Right renal cortex interstitium (tissue), 3 donors: ENCODE data around the gene PPM1D. TPM values are rescaled to one million over a fixed set of nuclear protein-coding genes. Genes with fewer than 3 reads are reported as not detected.
"Not testable (repeated sequence)": the region's sequence is repeated elsewhere in the genome, so short reads cannot be mapped to it uniquely, and the experiment has no call there.

Source experiments
- DNase-seq, 3 donors: peaks; one replicate each; pipeline ENCODE4 v3.0.0-alpha.2; 2013; ENCODE audit warnings: low read depth in 3 of 3, low spot score in 2 of 3
- polyA plus RNA-seq, 3 donors: library from polyadenylated mRNA; unstranded; fragments of 120-200 nt; gene quantifications; one replicate each; pipeline ENCODE4 v1.2.1, GENCODE V29; 2013; ENCODE audit not compliant: insufficient read length in 3 of 3

PPM1D gene
- polyA plus RNA-seq, result 10 to 100 TPM; 25.2 to 26.0 (median 25.3) TPM

DNA sequence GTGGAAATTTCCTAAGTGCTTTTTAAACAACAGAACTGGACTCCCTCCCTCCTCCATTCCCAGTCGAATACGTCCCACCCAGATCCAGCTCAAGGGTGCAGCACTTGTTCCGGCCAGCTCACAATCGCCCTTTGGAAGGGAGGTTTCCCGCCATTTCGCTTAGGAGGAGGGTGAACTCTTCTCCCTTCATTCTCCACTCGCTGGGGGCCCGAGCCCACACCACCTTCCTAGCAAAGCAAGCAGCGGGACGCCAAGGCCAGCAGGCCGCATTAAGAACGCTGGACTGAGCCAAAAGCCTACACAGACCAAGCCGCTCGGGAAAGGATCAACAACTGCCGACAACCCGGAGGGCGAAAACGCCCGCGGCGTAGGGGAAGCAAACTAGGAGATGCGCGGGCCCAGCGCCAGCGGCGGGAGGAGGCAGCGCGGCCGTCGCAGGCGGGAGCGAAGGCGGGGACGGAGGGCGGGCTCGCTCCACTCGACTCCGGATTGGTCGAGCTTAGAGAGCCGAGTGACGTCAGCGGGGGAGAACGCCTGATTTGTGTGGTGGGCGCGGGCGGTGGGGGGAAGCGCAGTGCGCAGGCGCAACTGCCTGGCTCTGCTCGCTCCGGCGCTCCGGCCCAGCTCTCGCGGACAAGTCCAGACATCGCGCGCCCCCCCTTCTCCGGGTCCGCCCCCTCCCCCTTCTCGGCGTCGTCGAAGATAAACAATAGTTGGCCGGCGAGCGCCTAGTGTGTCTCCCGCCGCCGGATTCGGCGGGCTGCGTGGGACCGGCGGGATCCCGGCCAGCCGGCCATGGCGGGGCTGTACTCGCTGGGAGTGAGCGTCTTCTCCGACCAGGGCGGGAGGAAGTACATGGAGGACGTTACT lies at the start of gene PPM1D:
PPM1D (plus strand) TSS at position 574 of the 870 bp plus-strand sequence; CDS start at position 796, 222 bp downstream.
- peak; percentile 95 to 98 (median 98) for DNase-seq

DNA sequence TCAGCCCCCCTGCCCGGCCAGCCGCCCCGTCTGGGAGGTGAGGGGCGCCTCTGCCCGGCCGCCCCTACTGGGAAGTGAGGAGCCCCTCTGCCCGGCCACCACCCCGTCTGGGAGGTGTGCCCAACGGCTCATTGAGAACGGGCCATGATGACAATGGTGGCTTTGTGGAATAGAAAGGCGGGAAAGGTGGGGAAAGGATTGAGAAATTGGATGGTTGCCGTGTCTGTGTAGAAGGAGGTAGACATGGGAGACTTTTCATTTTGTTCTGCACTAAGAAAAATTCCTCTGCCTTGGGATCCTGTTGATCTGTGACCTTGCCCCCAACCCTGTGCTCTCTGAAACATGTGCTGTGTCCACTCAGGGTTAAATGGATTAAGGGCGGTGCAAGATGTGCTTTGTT lies 47.7 kb upstream of the PPM1D start:
- not testable (repeated sequence) for DNase-seq

DNA sequence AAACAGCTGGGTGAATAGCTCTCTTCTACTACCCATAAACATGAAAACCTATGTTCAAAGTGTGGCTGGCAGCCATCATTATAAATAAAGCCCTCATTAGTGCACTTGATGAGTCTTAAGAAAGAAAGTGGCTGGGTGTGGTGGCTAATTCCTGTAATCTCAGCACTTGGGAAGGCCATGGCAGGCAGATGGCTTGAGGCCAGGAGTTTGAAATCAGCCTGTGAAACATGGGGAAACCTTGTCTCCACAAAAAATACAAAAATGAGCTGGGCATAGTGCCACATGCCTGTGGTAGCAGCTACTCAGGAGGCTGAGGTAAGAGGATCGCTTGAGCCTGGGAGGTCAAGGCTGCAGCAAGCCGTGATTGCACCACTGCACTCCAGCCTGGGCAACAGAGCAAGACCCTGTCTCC lies 45.6 kb upstream of the PPM1D start:
- DNase-seq, result no peak

DNA sequence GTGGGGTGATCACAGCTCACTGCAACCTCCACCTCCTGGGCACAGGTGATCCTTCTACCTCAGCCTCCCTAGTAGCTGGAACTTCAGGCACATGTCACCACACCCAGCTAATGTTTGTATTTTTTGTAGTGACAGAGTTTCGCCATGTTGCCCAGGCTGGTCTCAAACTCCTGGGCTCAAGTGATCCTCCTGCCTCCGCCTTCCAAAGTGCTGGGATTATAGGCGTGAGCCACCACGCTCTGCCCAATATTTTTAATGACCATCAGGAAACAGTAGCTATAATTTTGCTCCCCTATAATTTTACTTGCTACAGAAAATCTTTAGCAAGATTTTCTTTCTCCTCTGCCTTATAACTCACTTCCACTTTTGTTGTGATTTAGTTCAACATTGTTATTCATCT lies 44.2 kb upstream of the PPM1D start:
- DNase-seq, result no peak

DNA sequence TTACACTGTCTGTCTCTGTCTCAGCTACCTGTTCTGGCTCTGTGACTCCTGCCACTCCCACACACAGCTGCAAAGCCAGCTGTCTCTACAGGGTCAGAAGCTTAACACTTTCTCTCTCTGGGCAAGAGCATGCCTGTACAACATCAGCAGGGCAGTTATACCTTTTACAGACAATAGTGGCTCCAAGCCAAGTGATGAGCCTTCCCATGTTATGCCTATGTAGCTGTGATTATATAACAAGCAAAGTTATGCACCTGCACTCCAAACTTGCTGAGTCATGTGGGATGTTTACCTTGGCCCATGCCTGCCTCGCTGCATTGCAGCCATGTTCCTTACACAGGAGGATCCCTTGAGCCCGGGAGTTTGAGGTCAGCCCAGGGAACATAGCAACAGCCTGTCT lies 42.2 kb upstream of the PPM1D start:
- DNase-seq, result no peak

DNA sequence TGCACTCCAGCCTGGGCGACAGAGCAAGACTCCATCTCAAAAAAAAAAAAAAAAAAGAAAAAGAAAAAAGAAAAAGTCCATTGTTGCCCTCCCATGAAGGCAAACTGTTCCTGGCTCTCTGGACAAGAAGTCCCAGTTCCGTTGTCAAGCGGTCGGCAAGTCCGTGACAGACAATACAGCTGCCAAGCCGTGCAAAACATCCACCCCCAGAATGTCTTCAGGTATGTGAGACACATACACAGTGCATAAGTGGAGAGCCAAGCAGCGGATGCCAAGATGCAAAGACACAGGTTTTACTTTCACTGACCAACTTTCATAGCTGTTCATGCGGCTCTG lies 40.4 kb upstream of the PPM1D start:
- no peak for DNase-seq

DNA sequence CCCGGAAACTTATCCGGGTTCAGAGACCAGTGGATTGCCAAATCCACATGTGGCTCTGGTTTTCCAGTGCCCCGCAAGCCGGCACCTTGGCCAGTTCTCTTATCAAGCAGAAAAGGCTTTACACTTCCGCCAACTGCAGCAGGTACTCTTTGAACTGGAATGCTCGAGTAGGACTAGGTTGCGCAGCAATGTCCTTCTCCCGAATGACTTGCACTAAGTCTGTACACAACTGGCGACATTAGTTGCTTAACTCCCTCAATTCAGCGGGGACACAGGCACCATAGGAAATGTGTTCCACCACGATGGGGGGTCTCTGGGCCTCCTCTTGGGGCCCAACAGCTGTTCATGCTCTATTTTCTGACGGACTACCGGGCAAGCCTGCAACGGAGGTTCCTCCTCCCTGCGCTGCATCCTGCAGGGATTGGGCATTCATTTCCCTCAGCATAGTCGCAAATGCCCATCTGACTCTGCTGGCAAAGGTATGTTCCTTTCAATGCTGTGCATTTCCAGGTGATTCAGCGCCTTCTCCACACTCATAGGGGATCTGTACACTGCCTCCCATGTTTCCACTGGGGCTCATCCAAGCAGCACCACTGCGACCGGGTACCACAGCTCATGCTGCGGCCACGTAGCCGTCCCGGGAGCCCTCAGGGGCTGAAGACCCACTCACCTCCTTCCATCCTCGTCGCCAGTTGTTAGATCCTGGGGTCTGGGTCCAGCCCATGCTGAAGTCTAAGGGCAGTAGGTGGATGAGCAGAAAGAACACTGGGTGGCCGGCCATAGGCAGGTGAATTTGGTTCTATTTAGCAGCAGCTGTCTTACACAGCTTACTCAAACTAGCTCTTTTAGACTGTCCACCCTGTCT lies 39.8 kb upstream of the PPM1D start:
- DNase-seq, result no peak

DNA sequence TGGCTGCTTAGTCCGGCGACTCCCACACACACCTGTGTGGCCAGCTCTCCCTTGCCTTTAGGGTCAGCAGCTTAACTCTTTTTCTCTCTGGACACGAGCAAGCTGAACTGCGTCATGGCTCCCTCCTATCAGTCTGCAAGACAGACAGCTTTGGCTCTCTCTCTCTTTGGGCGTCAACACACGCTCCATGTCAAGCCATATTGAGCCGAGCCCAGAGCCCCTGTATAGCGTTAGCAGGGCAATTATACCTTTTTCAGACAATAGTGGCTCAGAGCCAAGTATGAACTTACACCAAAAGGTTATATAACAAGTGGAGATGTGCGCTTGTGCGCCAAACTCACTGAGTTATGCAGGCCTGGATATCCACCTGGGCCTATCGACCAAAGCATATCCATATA lies 39.1 kb upstream of the PPM1D start:
- DNase-seq, result no peak

DNA sequence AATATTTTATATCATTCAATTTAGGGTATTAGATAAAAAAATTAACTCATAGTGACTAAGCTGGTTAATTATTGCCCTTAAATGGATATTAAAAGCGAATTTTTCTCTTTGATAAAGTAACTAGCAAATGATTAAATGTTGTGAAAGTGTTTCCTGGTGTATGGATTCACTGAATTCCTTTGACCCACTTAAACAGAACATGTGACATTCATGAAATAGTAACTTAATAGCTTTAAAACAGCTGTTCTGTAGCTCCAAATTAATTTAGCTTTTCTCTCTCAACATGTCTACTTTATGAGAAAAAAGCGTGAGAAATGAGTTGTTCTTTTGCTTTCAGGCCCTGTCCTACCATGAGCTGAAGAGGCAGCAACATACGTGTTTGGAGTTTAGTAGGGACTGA lies 37.6 kb upstream of the PPM1D start:
- no peak for DNase-seq

DNA sequence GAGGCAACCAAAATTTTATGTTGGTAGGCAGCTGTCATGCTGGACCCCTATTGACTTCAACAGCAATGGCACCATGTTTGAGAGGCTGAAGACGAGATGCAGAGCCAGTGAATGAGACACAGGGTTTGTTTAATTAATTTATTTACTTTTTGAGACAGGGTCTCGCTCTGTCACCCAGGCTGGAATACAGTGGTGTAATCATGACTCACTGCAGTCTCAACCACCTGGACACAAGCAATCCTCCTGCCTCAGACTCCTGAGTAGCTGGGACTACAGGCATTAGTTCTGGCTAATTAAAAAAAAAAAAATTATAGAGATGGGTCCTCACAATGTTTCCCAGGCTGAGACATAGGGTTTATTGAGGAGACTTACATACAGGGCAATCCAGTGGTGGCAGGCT lies 36.2 kb upstream of the PPM1D start:
- no peak for DNase-seq

DNA sequence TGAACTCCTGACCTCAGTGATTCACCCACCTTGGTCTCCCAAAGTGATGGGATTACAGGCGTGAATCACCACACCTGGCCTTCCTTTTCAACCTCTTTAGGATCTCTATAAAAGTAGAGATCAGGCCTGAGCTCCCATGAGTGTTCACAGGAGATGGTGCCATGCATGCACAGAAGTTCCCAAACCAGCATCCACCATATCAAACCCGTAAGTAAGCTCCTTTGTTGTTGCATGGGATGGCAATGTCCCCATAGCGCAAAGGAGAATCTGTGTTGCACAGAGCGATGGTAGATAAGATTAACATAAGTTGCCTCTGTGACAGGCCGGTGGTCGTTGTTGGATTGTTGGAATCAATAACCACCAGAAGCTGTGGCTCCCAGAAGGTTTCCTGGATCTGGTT lies 34.8 kb upstream of the PPM1D start:
- no peak for DNase-seq

DNA sequence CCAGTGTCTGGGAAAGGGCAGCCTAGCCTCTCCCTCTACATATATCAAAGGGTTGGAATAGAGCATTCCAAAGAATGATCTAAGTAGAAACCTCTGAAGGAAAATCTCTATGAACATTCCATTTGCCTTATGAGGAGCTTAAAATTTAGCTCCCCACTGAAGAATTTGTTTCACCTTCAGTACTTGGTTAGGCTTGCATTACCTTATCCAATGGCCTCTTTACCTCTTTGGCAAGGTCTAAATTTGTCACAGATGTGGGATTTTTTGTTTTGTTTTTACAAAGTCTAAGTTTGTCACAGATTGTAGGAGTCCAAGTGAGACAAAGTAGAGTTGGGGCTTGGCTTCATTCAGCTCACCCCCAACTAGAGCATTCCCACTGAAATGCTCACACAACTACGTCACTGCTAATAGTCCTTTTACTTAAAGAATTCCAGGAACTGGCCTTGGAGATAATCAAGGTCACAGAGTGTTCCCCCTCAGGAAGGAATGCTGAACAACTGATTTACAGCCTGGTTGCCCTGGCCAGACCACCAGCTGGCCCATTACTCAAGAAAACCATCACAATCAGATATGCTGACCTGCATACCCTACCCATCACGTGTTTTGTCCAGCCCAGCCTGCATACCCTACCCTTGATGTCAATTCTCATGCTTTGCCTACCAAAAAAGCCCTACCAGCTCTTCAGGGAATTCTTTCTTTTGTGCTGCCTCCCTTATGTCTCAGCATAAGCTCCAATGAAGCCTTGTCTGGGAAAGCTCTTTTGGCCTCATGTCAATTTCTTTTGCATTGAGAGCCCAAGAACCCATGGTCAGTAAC lies 26.5 kb upstream of the PPM1D start:
- no peak for DNase-seq

DNA sequence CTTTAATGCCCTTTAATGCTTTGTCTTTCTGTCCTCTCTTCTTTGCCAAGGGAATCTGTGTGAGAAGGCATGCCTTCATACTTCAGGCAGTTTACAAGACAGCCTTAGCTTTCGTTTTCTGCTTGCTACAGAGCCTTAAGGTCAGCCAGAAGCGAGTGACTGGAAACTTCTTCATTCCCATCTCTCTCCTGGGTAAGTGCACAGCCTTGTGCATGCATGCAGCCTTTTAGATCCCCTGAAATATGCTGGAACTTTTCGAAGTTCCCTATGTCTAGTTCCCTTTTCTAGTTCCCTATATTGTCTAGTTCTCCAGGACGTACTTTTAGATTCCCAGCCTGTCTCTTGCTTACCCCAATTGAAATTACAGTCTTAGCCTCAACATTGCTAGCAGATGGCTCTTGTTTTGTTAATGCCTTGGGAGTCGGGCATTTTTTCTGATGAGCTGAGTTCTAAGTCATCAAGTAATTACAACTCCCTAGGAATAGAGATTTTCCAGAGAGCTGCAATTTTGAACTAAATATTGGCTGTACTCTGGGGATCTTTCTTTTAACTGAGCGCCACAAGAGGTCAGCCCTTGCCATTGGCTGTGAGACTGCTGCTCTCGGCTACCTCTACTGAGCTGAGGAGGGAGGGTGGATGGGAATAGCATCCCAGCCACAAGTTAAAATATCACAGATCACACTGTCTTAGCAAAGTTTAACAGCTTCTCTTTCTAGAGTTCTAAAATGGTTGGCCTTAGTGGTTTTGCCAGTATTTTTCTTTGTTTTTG lies 22.7 kb upstream of the PPM1D start:
- DNase-seq, result no peak

DNA sequence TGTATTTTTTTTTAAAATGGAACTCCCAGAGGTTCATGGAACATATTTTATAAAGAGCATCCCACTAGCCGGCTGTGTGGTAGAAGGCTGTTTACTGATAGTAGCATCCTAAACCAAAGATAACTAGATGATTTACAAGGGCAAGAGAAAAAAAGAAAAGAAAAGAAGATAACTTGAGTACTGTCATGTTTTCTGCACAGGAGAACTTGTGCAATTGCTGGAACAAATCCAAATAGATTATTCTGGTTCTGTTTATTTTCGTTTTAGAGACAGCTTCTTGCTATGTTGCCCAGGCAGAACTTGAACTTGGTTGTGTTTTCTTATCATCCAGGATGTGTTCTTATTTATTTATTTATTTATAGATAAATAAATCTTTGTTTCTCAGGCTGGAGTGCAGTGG lies 20.9 kb upstream of the PPM1D start:
- DNase-seq, result no peak

DNA sequence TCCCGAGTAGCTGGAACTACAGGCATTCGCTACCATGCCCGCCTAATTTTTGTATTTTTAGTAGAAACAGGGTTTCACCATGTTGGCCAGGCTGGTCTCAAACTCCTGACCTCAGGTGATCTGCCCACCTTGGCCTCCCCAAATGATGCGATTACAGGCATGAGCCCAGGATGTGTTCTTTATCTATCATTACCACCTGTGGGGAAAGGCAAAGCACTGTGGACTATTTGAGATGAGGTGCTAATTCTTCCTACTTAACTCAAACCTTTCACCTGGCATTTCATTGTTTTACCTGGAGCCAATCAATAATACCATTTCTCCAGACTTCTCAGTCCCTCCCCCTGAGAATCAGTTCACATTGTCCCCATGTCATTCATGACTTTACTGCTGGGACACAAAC lies 20.4 kb upstream of the PPM1D start:
- no peak for DNase-seq

DNA sequence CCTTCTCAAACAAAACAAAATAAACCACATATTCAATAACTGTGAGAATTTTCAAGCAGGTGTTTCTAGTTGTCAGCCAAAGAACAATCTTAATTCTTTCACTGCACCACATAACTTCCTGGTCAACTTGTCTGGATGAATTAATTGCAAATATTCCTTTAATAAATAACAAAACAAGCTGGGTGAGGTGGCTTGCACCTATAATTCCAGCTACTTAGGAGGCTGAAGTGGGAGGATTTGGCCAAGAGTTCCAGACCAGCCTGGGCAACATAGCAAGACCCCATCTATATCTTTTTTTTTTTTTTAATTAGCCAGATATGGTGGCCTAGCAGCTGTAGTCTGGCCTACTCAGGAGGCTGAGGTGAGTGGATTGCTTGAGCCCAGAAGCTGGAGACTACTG lies 17.0 kb upstream of the PPM1D start:
- no peak for DNase-seq

DNA sequence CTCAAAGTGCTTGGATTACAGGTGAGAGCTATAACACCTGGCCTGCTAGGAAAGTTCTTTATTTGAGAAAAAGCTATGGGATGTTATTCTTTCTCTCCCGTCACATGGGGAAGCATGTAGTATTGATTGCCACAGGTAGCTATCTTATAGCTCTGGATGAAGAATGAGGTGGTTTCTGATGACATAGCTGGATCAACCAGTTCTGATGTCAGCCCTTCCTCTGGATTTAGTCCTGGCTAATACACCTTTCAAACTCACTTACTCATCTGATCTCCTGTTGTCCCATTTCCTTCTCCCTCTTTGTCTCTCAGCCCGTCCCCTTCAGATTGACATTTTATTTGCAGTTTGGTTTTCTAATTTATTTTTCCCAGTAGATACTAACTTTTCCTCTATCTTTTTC lies 14.1 kb upstream of the PPM1D start:
- DNase-seq, result no peak

DNA sequence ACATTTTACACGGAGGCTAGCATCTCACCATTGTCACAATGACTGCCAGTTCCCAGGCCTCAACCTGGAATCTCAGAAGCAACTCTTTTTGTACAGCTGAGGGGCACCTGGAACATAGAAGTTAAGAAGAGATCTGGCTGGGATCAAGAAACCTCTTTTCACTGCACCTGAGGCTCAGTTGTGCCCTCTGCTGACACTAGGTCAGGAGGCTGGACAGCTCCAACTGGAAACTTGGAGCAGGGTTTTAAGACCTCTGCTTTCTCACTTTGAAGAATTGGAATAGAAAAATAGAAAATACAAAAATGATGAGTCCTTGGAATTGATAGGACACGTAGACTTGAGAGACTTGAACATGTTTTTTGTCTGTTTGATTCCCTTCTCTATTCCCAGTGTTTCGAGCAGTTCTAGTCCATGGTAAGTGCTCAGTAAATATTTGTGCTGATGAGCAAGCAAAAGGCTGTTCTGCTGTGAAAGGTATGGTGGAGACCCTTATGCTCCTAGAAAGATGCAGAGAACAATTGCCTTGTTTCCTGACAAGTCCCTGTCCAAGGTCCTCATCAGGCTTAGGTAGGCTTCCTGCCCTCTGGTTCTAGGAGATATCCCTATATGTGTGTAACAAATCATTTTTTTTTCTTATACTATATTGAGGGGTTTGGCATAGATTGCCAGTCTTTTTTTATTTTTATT lies 13.6 kb upstream of the PPM1D start:
- DNase-seq, result no peak

DNA sequence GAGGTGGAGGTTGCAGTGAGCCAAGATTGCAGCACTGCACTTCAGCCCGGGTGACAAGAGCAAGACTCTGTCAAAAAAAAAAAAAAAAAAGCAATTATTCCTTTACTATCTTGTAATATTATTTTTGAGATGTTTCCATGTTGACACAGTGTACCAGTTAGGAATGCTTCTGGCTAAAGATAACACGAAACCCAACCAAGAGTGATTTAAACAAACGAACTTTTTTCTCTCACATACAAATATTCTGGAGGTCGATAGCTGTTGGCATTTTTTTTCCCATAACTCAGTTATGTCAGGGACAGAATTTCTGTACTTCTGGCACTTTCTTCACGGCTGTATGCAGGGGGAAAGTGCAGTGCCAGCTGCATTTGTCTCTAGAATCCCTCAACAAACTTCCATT lies 9.9 kb upstream of the PPM1D start:
- DNase-seq, result no peak

DNA sequence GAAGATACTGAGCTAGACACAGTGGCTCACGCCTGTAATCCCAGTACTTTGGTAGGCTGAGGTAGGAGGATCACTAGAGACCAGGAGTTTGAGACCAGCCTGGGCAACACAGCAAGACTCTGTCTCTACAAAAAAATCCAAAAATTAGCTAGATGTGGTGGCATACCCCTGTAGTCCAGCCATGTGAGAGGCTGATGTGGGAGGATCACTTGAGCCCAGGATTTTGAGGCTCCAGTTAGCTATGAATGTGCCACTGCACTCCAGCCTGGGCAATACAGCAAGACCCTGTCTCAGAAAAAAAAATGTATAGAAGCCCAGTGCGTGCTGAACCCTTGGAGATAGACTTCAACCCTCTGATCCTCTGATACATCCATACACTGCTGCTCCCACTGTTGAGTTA lies 7.2 kb upstream of the PPM1D start:
- no peak for DNase-seq
